ENCODE measurements around the gene BAIAP2.

Gene BAIAP2

GRCh38 chr17:81102352-81102751 is 67.4 kb downstream of the BAIAP2 start:
- no peak overlapping the region for H3K27ac ChIP-seq
- TF ChIP-seq CTCF (conservative IDR thresholded peaks at IDR 0.05): no peak

- no peak overlapping the region for H3K27ac ChIP-seq
- no peak for TF ChIP-seq CTCF (conservative IDR thresholded peaks at IDR 0.05)
These were observed 67.9 kb downstream of the BAIAP2 start for GRCh38 chr17:81102869-81103268.

- H3K27ac ChIP-seq: no peak overlapping the region
- TF ChIP-seq CTCF (conservative IDR thresholded peaks at IDR 0.05): no peak
These were observed 68.4 kb downstream of the BAIAP2 start for GRCh38 chr17:81103379-81103778.

- no peak overlapping the region for H3K27ac ChIP-seq
- TF ChIP-seq CTCF (conservative IDR thresholded peaks at IDR 0.05): no peak
These were observed 71.8 kb downstream of the BAIAP2 start for GRCh38 chr17:81106716-81107115.

- no peak overlapping the region for H3K27ac ChIP-seq
These were observed 73.3 kb downstream of the BAIAP2 start for GRCh38 chr17:81108220-81108619.

GRCh38 chr17:81109957-81110356 is 75.0 kb downstream of the BAIAP2 start:
- TF ChIP-seq CTCF (conservative IDR thresholded peaks at IDR 0.05): no peak

More at GRCh38 chr17:81108220-81108619, 73.3 kb downstream of the BAIAP2 start:
- TF ChIP-seq CTCF (conservative IDR thresholded peaks at IDR 0.05): no peak

GRCh38 chr17:81110488-81111040 is 75.6 kb downstream of the BAIAP2 start:
- TF ChIP-seq CTCF (conservative IDR thresholded peaks at IDR 0.05): no peak

More at GRCh38 chr17:81109957-81110356, 75.0 kb downstream of the BAIAP2 start:
- H3K27ac ChIP-seq: no peak overlapping the region

More at GRCh38 chr17:81110488-81111040, 75.6 kb downstream of the BAIAP2 start:
- no peak overlapping the region for H3K27ac ChIP-seq
